Type B pancreatic cell (in vitro differentiated cells): Measurements from ENCODE around the gene GPR137. TPM values are rescaled to one million over a fixed set of nuclear protein-coding genes. Genes with fewer than 3 reads are reported as not detected.

ENCODE experiments used
- DNase-seq: peaks from one replicate; pipeline ENCODE4 v3.0.0; 2021; ENCODE audit warnings: mixed read lengths; ENCODE audit not compliant: unreplicated experiment; ENCODE audit errors: extremely low spot score
- H3K27ac Mint-ChIP-seq: 2 replicates; pipeline ENCODE4 v1.8.0; 2021; ENCODE audit warnings: mild to moderate bottlenecking, mixed read lengths
- H3K27me3 Mint-ChIP-seq: 2 replicates; pipeline ENCODE4 v1.8.0; 2021; ENCODE audit warnings: mixed read lengths
- H3K36me3 Mint-ChIP-seq: 2 replicates; pipeline ENCODE4 v1.8.0; 2021; ENCODE audit warnings: mixed read lengths
- H3K4me1 Mint-ChIP-seq: one replicate; pipeline ENCODE4 v1.8.0; 2021; ENCODE audit warnings: mixed read lengths; ENCODE audit not compliant: unreplicated experiment
- H3K4me3 Mint-ChIP-seq: 2 replicates; pipeline ENCODE4 v1.8.0; 2021; ENCODE audit warnings: mild to moderate bottlenecking, mixed read lengths
- H3K9me3 Mint-ChIP-seq: 2 replicates; pipeline ENCODE4 v1.8.0; 2021; ENCODE audit warnings: mixed read lengths
- CTCF ChIP-seq: fragments of 200-600 bp; sonication (generic); conservative IDR thresholded peaks from 2 replicates; pipeline ENCODE4 v1.5.0; 2021; ENCODE audit warnings: antibody characterized with exemption, mild to moderate bottlenecking
- total RNA-seq: library from RNA; stranded (reverse); gene quantifications from 2 replicates; pipeline ENCODE4 v1.2.1, GENCODE V29; 2021; ENCODE audit warnings: low replicate concordance

Gene GPR137
- total RNA-seq, 1 donor from 2014 or later: 47.9 TPM

- Mint-ChIP-seq H3K9me3 (no peaks in the 10 kb centered on the region), H3K27me3 (peaks cover 56% of the 10 kb centered on the region), H3K27ac (no peak overlapping the region), H3K4me3 (peak overlapping the region; percentile 81), H3K36me3 (peaks cover 10% of the 10 kb centered on the region), H3K4me1 (peaks cover 9% of the 10 kb centered on the region)
- no peak for DNase-seq
- TF ChIP-seq CTCF: no peak
Observed at GRCh38 chr11:64290352-64291261, 5.0 kb downstream of the GPR137 start.

- no peak within 1 kb of the TSS for H3K27ac Mint-ChIP-seq
- peaks cover 10% of the 10 kb centered on the region for H3K36me3 Mint-ChIP-seq
- no peak for TF ChIP-seq CTCF
- peak within 1 kb of the TSS; percentile 81 for H3K4me3 Mint-ChIP-seq
- H3K27me3 Mint-ChIP-seq: peaks cover 63% of the 10 kb centered on the region
- peaks cover 9% of the 10 kb centered on the region for H3K4me1 Mint-ChIP-seq
- DNase-seq: no peak
- H3K9me3 Mint-ChIP-seq: no peaks in the 10 kb centered on the region
Observed at GRCh38 chr11:64291262-64291751, 5.7 kb downstream of the GPR137 start, which contains the start of gene KCNK4. Gene KCNK4, plus strand, starts transcription at chr11:64291302. Its CDS starts 1,717 bp downstream, at chr11:64293019.

DNA sequence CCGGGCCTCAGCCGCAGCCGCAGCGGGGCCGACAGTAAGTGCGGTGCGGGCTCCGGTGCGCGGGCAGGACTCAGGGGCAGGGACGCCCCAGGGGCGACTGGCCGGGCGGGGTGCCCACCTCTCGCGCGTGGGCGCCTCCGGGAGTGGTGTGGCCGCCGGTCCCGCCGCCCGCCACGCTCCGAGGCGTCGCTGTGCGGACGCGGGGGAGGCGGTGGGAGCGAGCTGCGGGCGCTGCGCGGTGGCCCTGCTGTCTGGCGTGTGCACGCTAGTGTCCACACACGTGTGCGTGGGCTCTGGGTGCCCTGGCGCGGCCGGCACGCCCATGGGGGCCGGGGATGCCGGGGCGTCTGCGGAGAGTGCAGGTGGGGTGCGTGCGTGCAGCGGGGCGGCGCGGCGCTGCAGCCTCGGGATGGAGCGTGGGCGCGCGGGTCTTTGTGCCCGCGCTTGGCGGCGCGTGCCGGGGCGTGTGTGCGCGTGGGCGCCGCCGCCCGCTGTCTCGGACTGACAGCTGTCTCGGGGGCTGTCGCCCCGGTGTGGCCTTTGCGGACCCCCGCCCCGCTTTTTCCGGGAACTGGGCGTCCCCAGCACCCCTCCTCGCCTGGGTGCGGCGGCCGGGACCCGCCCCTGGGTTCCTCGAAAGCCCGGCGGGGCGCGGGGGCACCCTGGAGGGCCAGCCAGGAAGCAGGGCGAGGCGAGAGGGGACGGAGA, 6.3 kb downstream of the GPR137 start:
- TF ChIP-seq CTCF: no peak
- Mint-ChIP-seq H3K9me3 (no peaks in the 10 kb centered on the region), H3K4me1 (peaks cover 3% of the 10 kb centered on the region), H3K27ac (no peak overlapping the region), H3K4me3 (no peak overlapping the region), H3K36me3 (peaks cover 10% of the 10 kb centered on the region), H3K27me3 (peaks cover 69% of the 10 kb centered on the region)
- no peak for DNase-seq

DNA sequence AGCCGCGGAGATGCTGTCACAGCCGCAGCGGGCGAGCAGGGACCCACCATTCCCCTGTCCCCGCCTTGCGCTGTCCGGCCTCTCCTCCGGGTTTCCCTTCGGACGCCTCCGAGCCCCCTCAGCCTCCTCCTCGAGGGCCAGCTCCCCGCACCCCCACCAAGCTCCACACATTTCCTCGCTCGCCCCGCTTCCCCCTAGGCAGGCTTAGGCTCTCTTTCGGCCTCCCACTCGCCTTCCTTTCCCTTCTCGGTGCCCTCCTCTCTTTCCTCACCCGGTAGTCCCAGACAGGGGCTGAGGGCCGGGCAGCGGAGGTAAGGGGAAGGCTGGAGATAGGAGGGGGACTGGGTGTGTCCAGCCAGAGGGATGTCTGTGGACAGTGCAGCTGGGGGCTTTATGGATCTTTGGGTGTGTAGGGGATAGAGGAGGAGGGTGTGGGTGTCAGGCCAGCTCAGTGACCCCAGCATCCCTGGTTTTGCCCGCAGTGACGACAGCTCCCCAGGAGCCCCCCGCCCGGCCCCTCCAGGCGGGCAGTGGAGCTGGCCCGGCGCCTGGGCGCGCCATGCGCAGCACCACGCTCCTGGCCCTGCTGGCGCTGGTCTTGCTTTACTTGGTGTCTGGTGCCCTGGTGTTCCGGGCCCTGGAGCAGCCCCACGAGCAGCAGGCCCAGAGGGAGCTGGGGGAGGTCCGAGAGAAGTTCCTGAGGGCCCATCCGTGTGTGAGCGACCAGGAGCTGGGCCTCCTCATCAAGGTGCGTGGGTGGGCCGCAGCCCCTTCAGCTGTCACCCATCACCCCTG, 7.0 kb downstream of the GPR137 start:
- Mint-ChIP-seq H3K4me3 (peak overlapping the region; percentile 54), H3K36me3 (peaks cover 10% of the 10 kb centered on the region), H3K4me1 (no peaks in the 10 kb centered on the region), H3K27me3 (peaks cover 76% of the 10 kb centered on the region), H3K9me3 (no peaks in the 10 kb centered on the region), H3K27ac (no peak overlapping the region)
- no peak for DNase-seq
- TF ChIP-seq CTCF: no peak

- Mint-ChIP-seq H3K27me3 (peaks cover 88% of the 10 kb centered on the region), H3K4me3 (peak overlapping the region; percentile 9), H3K4me1 (no peaks in the 10 kb centered on the region), H3K36me3 (peaks cover 6% of the 10 kb centered on the region), H3K27ac (no peak overlapping the region), H3K9me3 (no peaks in the 10 kb centered on the region)
- DNase-seq: no peak
- TF ChIP-seq CTCF: no peak
Observed at GRCh38 chr11:64294774-64295173, 9.1 kb downstream of the GPR137 start.
